K562 (cell line): ENCODE measurements around the gene AK4. TPM values are rescaled to one million over a fixed set of nuclear protein-coding genes. Genes with fewer than 3 reads are reported as not detected.

Experiments
- CCNT2 ChIP-seq: IDR thresholded peaks from 2 replicates; pipeline ENCODE4 v1.6.1; 2011; ENCODE audit warnings: borderline replicate concordance, low read depth, mild to moderate bottlenecking, moderate library complexity, mixed read lengths, low read length; ENCODE audit not compliant: insufficient read length; ENCODE audit errors: extremely low read depth
- FOS ChIP-seq: IDR thresholded peaks from 3 replicates; pipeline ENCODE4 v1.6.1; 2011; ENCODE audit not compliant: insufficient read length; ENCODE audit errors: extremely low read depth
- JUND ChIP-seq, 2 experiments: IDR thresholded peaks; 2 replicates in 1 of 2; 3 replicates in 1 of 2; pipeline ENCODE4 v1.6.1; 2011; ENCODE audit warnings: borderline replicate concordance in 2 of 2, low read depth in 2 of 2, low read length in 2 of 2, improper control_type of control experiment in 1 of 2, missing biosample characterization in 1 of 2, missing genetic modification characterization in 1 of 2, missing genetic modification reagents in 1 of 2
- MAFK ChIP-seq: IDR thresholded peaks from 2 replicates; pipeline ENCODE4 v1.6.1; 2011; ENCODE audit warnings: low read length, improper control_type of control experiment
- MBD2 ChIP-seq: sonication (generic); IDR thresholded peaks from 2 replicates; pipeline ENCODE4 v1.6.1; 2016; ENCODE audit warnings: low read depth, borderline replicate concordance
- MEIS2 ChIP-seq: fragments of 450-650 bp; IDR thresholded peaks from 2 replicates; pipeline ENCODE4 v1.6.1; 2014; ENCODE audit warnings: mild to moderate bottlenecking; ENCODE audit not compliant: partially characterized antibody
- MTA2 ChIP-seq: fragments of 450-650 bp; IDR thresholded peaks from 2 replicates; pipeline ENCODE4 v1.6.1; 2016; ENCODE audit warnings: low read depth
- MXI1 ChIP-seq: IDR thresholded peaks from 2 replicates; pipeline ENCODE4 v1.6.1; 2011; ENCODE audit warnings: low read depth, mild to moderate bottlenecking, improper control_type of control experiment, low read length
- NCOA2 ChIP-seq, 2 experiments: fragments of 450-650 bp; IDR thresholded peaks; 2 replicates each; pipeline ENCODE4 v1.6.1; 2018; ENCODE audit warnings: mild to moderate bottlenecking in 2 of 2, moderate library complexity in 1 of 2; ENCODE audit not compliant: partially characterized antibody in 2 of 2
- NFE2 ChIP-seq: IDR thresholded peaks from 2 replicates; pipeline ENCODE4 v1.6.1; 2014; ENCODE audit warnings: antibody characterized with exemption, low read depth
- NFIC ChIP-seq: fragments of 450-650 bp; IDR thresholded peaks from 2 replicates; pipeline ENCODE4 v1.6.1; 2017; ENCODE audit warnings: mild to moderate bottlenecking, inconsistent platforms
- NR2C2 ChIP-seq, 2 experiments: fragments of 200-800 bp in 1 of 2; sonication (Bioruptor generic) in 1 of 2; sonication (generic) in 1 of 2; formaldehyde crosslinking in 1 of 2; IDR thresholded peaks; 2 replicates each; pipeline versions ENCODE4 v1.6.1 to v1.8.0; 2016 to 2022; ENCODE audit warnings: mild to moderate bottlenecking in 1 of 2, missing compliant biosample characterization in 1 of 2, missing genetic modification characterization in 1 of 2, missing genetic modification reagents in 1 of 2
- RCOR1 ChIP-seq, 2 experiments: IDR thresholded peaks; 2 replicates each; pipeline ENCODE4 v1.6.1; 2012; ENCODE audit warnings: low read depth in 2 of 2, low read length in 2 of 2, borderline replicate concordance in 1 of 2, improper control_type of control experiment in 1 of 2
- SMARCB1 ChIP-seq: IDR thresholded peaks from 2 replicates; pipeline ENCODE4 v1.6.1; 2011; ENCODE audit warnings: improper control_type of control experiment, low read depth; ENCODE audit not compliant: insufficient read length
- TBP ChIP-seq: optimal IDR thresholded peaks from 2 replicates; pipeline ENCODE3; 2011; ENCODE audit warnings: low read depth, low read length, improper control_type of control experiment
- ZBTB12 ChIP-seq: fragments of 250-450 bp; sonication (Bioruptor Pico); IDR thresholded peaks from 2 replicates; pipeline ENCODE4 v1.4.0; 2020
- ZNF696 ChIP-seq: fragments of 250-450 bp; sonication (Bioruptor Pico); conservative IDR thresholded peaks from 2 replicates; pipeline ENCODE4 v1.4.0; 2020; ENCODE audit warnings: mild to moderate bottlenecking, moderate library complexity
- polyA plus RNA-seq, 8 experiments: library from polyadenylated mRNA; depleted of rRNA in 4 of 8; stranded (reverse) in 5 of 8; unstranded in 3 of 8; fragments of >200 nt; fragmentation: Nextera tagmentation in 2 of 8; fragmentation: Illumina TruSeq in 1 of 8; extraction: Ambion mirVana in 2 of 8; extraction: Trizol in 1 of 8; gene quantifications; 2 replicates each; pipeline versions ENCODE4 v1.2.1 to v1.2.3, GENCODE V29; 2011 to 2014; ENCODE audit warnings: inconsistent platforms in 1 of 8, missing spikeins in 1 of 8
- total RNA-seq, 7 experiments: library from RNA; depleted of rRNA in 6 of 7; stranded (reverse); fragments of >200 nt in 6 of 7; fragmentation: Illumina TruSeq in 2 of 7; extraction: Trizol in 2 of 7; gene quantifications; 2 replicates each; pipeline versions ENCODE4 v1.2.1 to v1.2.3, GENCODE V29; 2011 to 2021; ENCODE audit warnings: low replicate concordance in 1 of 7

AK4 gene
- total and polyA plus RNA-seq, 9 of the 15 experiments (the other 6 are each of a cell fraction or from before 2014, with no cell fraction given): 10.4 to 96.6 (median 21.5) TPM

GRCh38 chr1:65231718-65232330, 83.8 kb downstream of the AK4 start (continued):
- TF ChIP-seq RCOR1 (IDR thresholded peaks at IDR 0.05; ENCODE audit: borderline replicate concordance in 1 of 2, low read depth in 2 of 2, low read length in 2 of 2): peak in 1 of 2 experiments; percentile 62; a peak in 1 of 4 replicates
- peak in 1 of 2 experiments; percentile 41 for TF ChIP-seq NCOA2 (IDR thresholded peaks at IDR 0.05; ENCODE audit: partially characterized antibody in 2 of 2)
- no peak for TF ChIP-seq MTA2
- peak; percentile 78 for TF ChIP-seq NFE2
- no peak for TF ChIP-seq NR2C2 (CRISPR knock-in tag; IDR thresholded peaks at IDR 0.05)
- TF ChIP-seq NR2C2 (tag; IDR thresholded peaks at IDR 0.05): peak; percentile 6; the same call in 1 of the 2 replicates
- no peak for TF ChIP-seq CCNT2
- peak; percentile 62 for TF ChIP-seq MAFK
- no peak for TF ChIP-seq NFIC
- TF ChIP-seq MEIS2: peak; percentile 90
- TF ChIP-seq TBP: peak; percentile 11
- TF ChIP-seq FOS: peak; percentile 32
- peak; percentile 92 for TF ChIP-seq JUND (IDR thresholded peaks at IDR 0.05; ENCODE audit: borderline replicate concordance, low read depth, low read length)
- TF ChIP-seq JUND (tag; IDR thresholded peaks at IDR 0.05; ENCODE audit: borderline replicate concordance, low read depth, low read length): peak; percentile 85; the same call in 2 of the 3 replicates
- no peak for TF ChIP-seq MXI1
- peak; percentile 25 for TF ChIP-seq SMARCB1
- peak; percentile 46; the same call in 1 of the 2 replicates for TF ChIP-seq ZBTB12 (CRISPR knock-in tag)
- peak; percentile 11; the same call in 1 of the 2 replicates for TF ChIP-seq MBD2
- TF ChIP-seq ZNF696: no peak
